SU-DHL-6 (cell line): ENCODE measurements around the gene PIK3CA.

Source experiments
- H2AFZ ChIP-seq: fragments of 200-600 bp; sonication (generic); 2 replicates; pipeline ENCODE4 v1.6.1; 2014; ENCODE audit warnings: low read depth, mild to moderate bottlenecking, moderate library complexity, mixed read lengths, antibody characterized with exemption, low read length; ENCODE audit not compliant: severe bottlenecking
- H3F3A ChIP-seq: fragments of 200-600 bp; shearing (Covaris generic); 2 replicates; pipeline ENCODE4 v1.6.0; 2016; ENCODE audit warnings: antibody characterized with exemption, mild to moderate bottlenecking; ENCODE audit not compliant: insufficient read depth
- H3K27ac ChIP-seq: fragments of 200-600 bp; sonication (generic); 2 replicates; pipeline ENCODE4 v1.5.1; 2016; ENCODE audit warnings: low read depth, mild to moderate bottlenecking, low read length, moderate library complexity, mixed read lengths
- H3K27me3 ChIP-seq: fragments of 200-600 bp; sonication (generic), shearing (Covaris generic); 2 replicates; pipeline ENCODE4 v1.6.0; 2014; ENCODE audit warnings: mild to moderate bottlenecking, low read length
- H3K36me3 ChIP-seq: fragments of 200-600 bp; sonication (generic); 2 replicates; pipeline ENCODE4 v1.6.1; 2014; ENCODE audit warnings: mild to moderate bottlenecking, low read length, mixed read lengths
- H3K4me2 ChIP-seq: fragments of 300-600, 200-600 bp; shearing (Covaris generic), sonication (generic); 2 replicates; pipeline ENCODE4 v1.6.0; 2014; ENCODE audit warnings: low read length, low read depth, mild to moderate bottlenecking; ENCODE audit not compliant: poor library complexity, severe bottlenecking
- H3K4me3 ChIP-seq: fragments of 200-600 bp; sonication (generic); 2 replicates; pipeline ENCODE4 v1.5.1; 2014; ENCODE audit warnings: antibody characterized with exemption, low read length, mild to moderate bottlenecking, mixed read lengths; ENCODE audit not compliant: insufficient read depth, poor library complexity, severe bottlenecking
- H3K79me2 ChIP-seq: fragments of 200-600 bp; sonication (generic); 2 replicates; pipeline ENCODE4 v1.6.1; 2014; ENCODE audit warnings: mild to moderate bottlenecking, low read length, moderate library complexity; ENCODE audit not compliant: insufficient read depth
- H3K9ac ChIP-seq: fragments of 200-600 bp; sonication (generic); 2 replicates; pipeline ENCODE4 v1.7.0; 2014; ENCODE audit warnings: mild to moderate bottlenecking, low read length
- H3K9me2 ChIP-seq: fragments of 200-600 bp; sonication (generic); replicated peaks from 2 replicates; pipeline ENCODE4 v1.6.1; 2014; ENCODE audit warnings: low read length; ENCODE audit not compliant: insufficient read depth
- H3K9me3 ChIP-seq: fragments of 200-600 bp; sonication (generic); 2 replicates; pipeline ENCODE4 v1.6.1; 2014; ENCODE audit warnings: low read length, mixed read lengths; ENCODE audit not compliant: insufficient read depth
- H4K20me1 ChIP-seq: fragments of 200-600 bp; sonication (generic); 2 replicates; pipeline ENCODE4 v1.6.1; 2014; ENCODE audit warnings: low read depth, mild to moderate bottlenecking, antibody characterized with exemption, low read length, moderate library complexity, mixed read lengths
- EZH2phosphoT487 ChIP-seq: fragments of 200-600 bp; sonication (generic), shearing (Covaris generic); conservative IDR thresholded peaks from 2 replicates; pipeline ENCODE4 v1.6.1; 2018; ENCODE audit warnings: mild to moderate bottlenecking, antibody characterized with exemption, low read length, moderate library complexity, mixed read lengths
- TF ChIP-seq, protein P1 (sequence below): fragments of 200-600 bp; sonication (generic); IDR thresholded peaks from one replicate; pipeline ENCODE4 v1.5.1; 2017; ENCODE audit warnings: antibody characterized with exemption, mild to moderate bottlenecking, low read length, moderate library complexity; ENCODE audit not compliant: insufficient read depth, poor library complexity, severe bottlenecking

The PIK3CA gene

GRCh38 chr3:179281825-179282224 is 133.7 kb downstream of the PIK3CA start:
- H3K36me3 ChIP-seq: no peaks in the 10 kb centered on the region
- no peaks in the 10 kb centered on the region for H3K9me3 ChIP-seq
- H2AFZ ChIP-seq: no peak overlapping the region
- no peak overlapping the region for H3K27ac ChIP-seq
- no peaks in the 10 kb centered on the region for H3K9me2 ChIP-seq
- H3F3A ChIP-seq: no peaks in the 10 kb centered on the region
- no peaks in the 10 kb centered on the region for H3K27me3 ChIP-seq
- no peak overlapping the region for H3K4me2 ChIP-seq
- no peaks in the 10 kb centered on the region for H3K79me2 ChIP-seq
- H4K20me1 ChIP-seq: no peaks in the 10 kb centered on the region
- H3K4me3 ChIP-seq: no peak overlapping the region
- no peak overlapping the region for H3K9ac ChIP-seq
- TF ChIP-seq, protein P1, sequence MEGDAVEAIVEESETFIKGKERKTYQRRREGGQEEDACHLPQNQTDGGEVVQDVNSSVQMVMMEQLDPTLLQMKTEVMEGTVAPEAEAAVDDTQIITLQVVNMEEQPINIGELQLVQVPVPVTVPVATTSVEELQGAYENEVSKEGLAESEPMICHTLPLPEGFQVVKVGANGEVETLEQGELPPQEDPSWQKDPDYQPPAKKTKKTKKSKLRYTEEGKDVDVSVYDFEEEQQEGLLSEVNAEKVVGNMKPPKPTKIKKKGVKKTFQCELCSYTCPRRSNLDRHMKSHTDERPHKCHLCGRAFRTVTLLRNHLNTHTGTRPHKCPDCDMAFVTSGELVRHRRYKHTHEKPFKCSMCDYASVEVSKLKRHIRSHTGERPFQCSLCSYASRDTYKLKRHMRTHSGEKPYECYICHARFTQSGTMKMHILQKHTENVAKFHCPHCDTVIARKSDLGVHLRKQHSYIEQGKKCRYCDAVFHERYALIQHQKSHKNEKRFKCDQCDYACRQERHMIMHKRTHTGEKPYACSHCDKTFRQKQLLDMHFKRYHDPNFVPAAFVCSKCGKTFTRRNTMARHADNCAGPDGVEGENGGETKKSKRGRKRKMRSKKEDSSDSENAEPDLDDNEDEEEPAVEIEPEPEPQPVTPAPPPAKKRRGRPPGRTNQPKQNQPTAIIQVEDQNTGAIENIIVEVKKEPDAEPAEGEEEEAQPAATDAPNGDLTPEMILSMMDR: no peak
- TF ChIP-seq EZH2phosphoT487: no peak

GRCh38 chr3:179286331-179286730 is 138.2 kb downstream of the PIK3CA start:
- Histone ChIP-seq H3F3A (no peaks in the 10 kb centered on the region), H3K9ac (no peak overlapping the region), H3K27ac (no peak overlapping the region), H3K27me3 (no peaks in the 10 kb centered on the region), H3K4me2 (no peak overlapping the region), H3K79me2 (no peaks in the 10 kb centered on the region), H2AFZ (no peak overlapping the region), H3K9me2 (no peaks in the 10 kb centered on the region), H3K36me3 (no peaks in the 10 kb centered on the region), H4K20me1 (no peaks in the 10 kb centered on the region), H3K9me3 (no peaks in the 10 kb centered on the region), H3K4me3 (no peak overlapping the region)
- TF ChIP-seq, protein P1: no peak
- TF ChIP-seq EZH2phosphoT487: no peak

DNA sequence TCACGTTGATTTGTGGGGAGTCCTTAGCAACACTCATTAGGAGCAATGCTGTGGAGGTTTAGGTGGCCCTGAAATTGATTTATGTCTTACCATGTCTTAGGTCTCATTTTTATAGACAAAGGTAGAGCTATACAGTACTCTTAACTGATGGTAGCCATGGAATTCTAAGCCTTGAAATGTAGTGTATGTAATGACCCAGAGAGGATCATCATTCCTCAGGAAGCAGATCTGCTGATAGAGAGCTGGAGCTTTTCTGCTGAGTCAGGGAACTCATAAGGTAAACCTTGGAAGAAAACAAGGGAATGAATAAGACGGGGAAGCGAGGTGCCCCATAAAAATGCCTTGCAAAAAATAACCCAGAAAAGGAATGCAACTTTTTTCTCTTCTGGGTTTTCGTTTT is 140.7 kb downstream of the PIK3CA start:
- no peaks in the 10 kb centered on the region for H4K20me1 ChIP-seq
- H3K9me2 ChIP-seq: no peaks in the 10 kb centered on the region
- no peak overlapping the region for H3K4me2 ChIP-seq
- H3K27ac ChIP-seq: no peak overlapping the region
- H3K9me3 ChIP-seq: no peaks in the 10 kb centered on the region
- H2AFZ ChIP-seq: no peak overlapping the region
- no peaks in the 10 kb centered on the region for H3F3A ChIP-seq
- H3K9ac ChIP-seq: no peak overlapping the region
- H3K27me3 ChIP-seq: no peaks in the 10 kb centered on the region
- no peaks in the 10 kb centered on the region for H3K79me2 ChIP-seq
- TF ChIP-seq, protein P1: no peak
- TF ChIP-seq EZH2phosphoT487: no peak
- H3K4me3 ChIP-seq: no peak overlapping the region
- H3K36me3 ChIP-seq: no peaks in the 10 kb centered on the region

- H4K20me1 ChIP-seq: no peaks in the 10 kb centered on the region
- H2AFZ ChIP-seq: no peak overlapping the region
- no peaks in the 10 kb centered on the region for H3K9me3 ChIP-seq
- no peaks in the 10 kb centered on the region for H3K9me2 ChIP-seq
- H3K4me3 ChIP-seq: no peak overlapping the region
- H3F3A ChIP-seq: no peaks in the 10 kb centered on the region
- H3K27me3 ChIP-seq: no peaks in the 10 kb centered on the region
- no peak overlapping the region for H3K4me2 ChIP-seq
- no peak overlapping the region for H3K9ac ChIP-seq
- no peaks in the 10 kb centered on the region for H3K79me2 ChIP-seq
- no peak overlapping the region for H3K27ac ChIP-seq
- TF ChIP-seq EZH2phosphoT487: no peak
- TF ChIP-seq, protein P1: no peak
- no peaks in the 10 kb centered on the region for H3K36me3 ChIP-seq
Observed at GRCh38 chr3:179289295-179289694, 141.1 kb downstream of the PIK3CA start.
